ENCODE measurements around the gene NPRL2. TPM values are rescaled to one million over a fixed set of nuclear protein-coding genes. Genes with fewer than 3 reads are reported as not detected.

Gene NPRL2
- total and polyA plus RNA-seq, 2 of the 13 experiments (the other 11 are each of a cell fraction or from before 2014, with no cell fraction given): 30.6 to 51.4 TPM

DNA sequence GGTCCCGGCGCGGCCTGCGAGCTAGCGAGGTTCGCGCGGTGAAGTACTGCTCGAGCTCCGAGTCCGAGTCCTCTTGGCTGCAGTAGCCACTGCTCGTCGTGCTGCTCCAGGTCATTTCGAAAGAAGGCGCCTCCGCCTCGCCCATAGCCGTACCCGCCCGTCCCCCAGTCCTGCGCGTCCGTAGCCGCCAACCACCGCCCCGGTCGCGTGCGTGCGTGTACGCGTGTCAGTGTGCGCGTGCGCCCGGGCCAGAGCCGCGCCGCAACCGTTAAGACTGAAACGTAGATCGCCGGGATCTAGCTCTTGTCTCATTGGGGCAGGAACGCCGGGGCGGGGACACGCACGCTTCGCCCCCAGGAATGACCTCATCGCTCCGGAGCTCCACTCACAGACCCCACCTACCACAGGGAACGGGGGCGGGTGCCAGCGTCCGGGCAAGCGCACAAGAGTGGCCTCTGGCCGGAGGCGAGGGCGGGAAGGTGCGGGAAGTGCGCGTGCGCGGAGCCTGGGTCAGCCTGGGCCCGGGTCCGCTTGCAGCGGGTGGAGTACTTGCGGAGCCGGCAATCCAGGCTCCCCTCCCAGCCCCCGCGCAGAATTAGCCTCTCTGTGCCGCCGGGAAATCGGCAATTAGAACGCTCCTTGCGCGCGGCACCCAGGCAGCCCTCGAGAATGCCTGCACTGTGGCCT lies 13.3 kb downstream of the NPRL2 start (continued):
- TF ChIP-seq SMYD3 (CRISPR knock-in tag; IDR thresholded peaks at IDR 0.05): peak; percentile 84; the same call in 1 of the 2 replicates

GRCh38 chr3:50336452-50337174 lies 14.0 kb downstream of the NPRL2 start:
- Histone ChIP-seq H3K36me3 (replicated peaks in 1 of 2; ENCODE audit: control insufficient read depth in 1 of 2, insufficient read depth in 2 of 2, low read length in 2 of 2) (peaks cover 10 to 19% of the 10 kb centered on the region in 2 experiments; a peak in 4 of 5 replicates), H4K20me1 (ENCODE audit: insufficient read depth, low read length) (peaks cover 12% of the 10 kb centered on the region), H3K4me2 (ENCODE audit: low read depth, low read length) (peak overlapping the region; percentile 97), H3K27ac (ENCODE audit: extremely low read length, insufficient read depth, low read length) (peak overlapping the region; percentile 85), H2AFZ (ENCODE audit: low read length) (no peak overlapping the region), H3K4me3 (replicated peaks in 1 of 3; ENCODE audit: insufficient read depth in 1 of 3, low read depth in 2 of 3, low read length in 3 of 3) (peak overlapping the region; percentile 86 to 89 (median 88)), H3K4me1 (ENCODE audit: insufficient read depth, low read length) (peaks cover 51% of the 10 kb centered on the region), H3K9me3 (ENCODE audit: low read length) (no peaks in the 10 kb centered on the region), H3K9ac (ENCODE audit: insufficient read depth, low read depth, low read length) (peak overlapping the region; percentile 95), H3K79me2 (ENCODE audit: insufficient read depth, low read length) (peaks cover 46% of the 10 kb centered on the region), H3K27me3 (ENCODE audit: control insufficient read depth in 1 of 2, insufficient read depth in 2 of 2, low read length in 2 of 2) (peaks cover 1 to 2% of the 10 kb centered on the region in 2 experiments; a peak in 1 of 5 replicates)
- TSS peak; percentile 76 for BruUV-seq (replicated peaks)
- peak; percentile 18 for ATAC-seq
- WGBS (ENCODE audit: low lambda C conversion rate): 0% methylated on average over 10 of the region's 31 CpGs
- FAIRE-seq: peak; percentile 46
- ChIA-PET CTCF (ENCODE audit: low intra/inter-chr PET ratio, low total read pairs) (no interaction called here), POLR2A (interaction anchor here (0.7 to 4.7 kb wide), 36 partner anchors 9 to 1163 kb away, joined by 3 to 66 read pairs (median 6); partner anchors contain the start of genes C3orf18, CYB561D2, DCAF1 and GNAI2)
- no peak for DNase-seq (ENCODE audit: low spot score)
- in situ Hi-C loops (cut with HindIII; ENCODE audit: extremely low pct_ligation_motif_present, low pct_unique_long_range_greater_than_20kb) (no loop called here), intact Hi-C loops (cut with micrococcal nuclease; ENCODE audit: unreplicated experiment) (no loop called here)
- peak; percentile 31 for TF ChIP-seq AGO2 (optimal IDR thresholded peaks at IDR 0.05; ENCODE audit: low read depth, low read length)
- 0 out of 2 replicates have a peak, but pooled peaks have one; percentile 44 for TF ChIP-seq ZNF556 (CRISPR knock-in tag; IDR thresholded peaks at IDR 0.05; ENCODE audit: borderline replicate concordance)
- TF ChIP-seq GPN1 (CRISPR knock-in tag; IDR thresholded peaks at IDR 0.05; ENCODE audit: borderline replicate concordance): 0 out of 2 replicates have a peak, but pooled peaks have one; percentile 19
- TF ChIP-seq, protein P1, sequence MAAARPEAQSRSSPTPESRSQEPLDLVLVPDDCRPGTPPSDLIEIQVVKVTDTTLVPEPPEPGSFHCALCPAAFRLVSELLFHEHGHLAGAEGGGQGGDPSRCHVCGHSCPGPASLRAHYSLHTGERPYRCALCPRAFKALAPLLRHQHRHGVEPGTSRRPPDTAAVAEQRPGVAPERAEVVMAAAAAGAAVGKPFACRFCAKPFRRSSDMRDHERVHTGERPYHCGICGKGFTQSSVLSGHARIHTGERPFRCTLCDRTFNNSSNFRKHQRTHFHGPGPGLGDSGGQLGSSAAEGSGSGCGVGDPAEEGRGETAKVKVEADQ (CRISPR knock-in tag; IDR thresholded peaks at IDR 0.05; ENCODE audit: borderline replicate concordance): no peak
- no peak for TF ChIP-seq SNRNP70 (IDR thresholded peaks at IDR 0.05; ENCODE audit: low read depth, low read length)
- TF ChIP-seq, protein P2, sequence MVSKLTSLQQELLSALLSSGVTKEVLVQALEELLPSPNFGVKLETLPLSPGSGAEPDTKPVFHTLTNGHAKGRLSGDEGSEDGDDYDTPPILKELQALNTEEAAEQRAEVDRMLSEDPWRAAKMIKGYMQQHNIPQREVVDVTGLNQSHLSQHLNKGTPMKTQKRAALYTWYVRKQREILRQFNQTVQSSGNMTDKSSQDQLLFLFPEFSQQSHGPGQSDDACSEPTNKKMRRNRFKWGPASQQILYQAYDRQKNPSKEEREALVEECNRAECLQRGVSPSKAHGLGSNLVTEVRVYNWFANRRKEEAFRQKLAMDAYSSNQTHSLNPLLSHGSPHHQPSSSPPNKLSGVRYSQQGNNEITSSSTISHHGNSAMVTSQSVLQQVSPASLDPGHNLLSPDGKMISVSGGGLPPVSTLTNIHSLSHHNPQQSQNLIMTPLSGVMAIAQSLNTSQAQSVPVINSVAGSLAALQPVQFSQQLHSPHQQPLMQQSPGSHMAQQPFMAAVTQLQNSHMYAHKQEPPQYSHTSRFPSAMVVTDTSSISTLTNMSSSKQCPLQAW (CRISPR knock-in tag; IDR thresholded peaks at IDR 0.05): 0 out of 2 replicates have a peak, but pooled peaks have one; percentile 1
- TF ChIP-seq ZNF674 (CRISPR knock-in tag; IDR thresholded peaks at IDR 0.05; ENCODE audit: low read depth): 0 out of 2 replicates have a peak, but pooled peaks have one; percentile 18
- peak; percentile 26; the same call in 1 of the 2 replicates for TF ChIP-seq DMTF1 (CRISPR knock-in tag; IDR thresholded peaks at IDR 0.05)
- TF ChIP-seq TEAD3 (CRISPR knock-in tag; optimal IDR thresholded peaks at IDR 0.05; ENCODE audit: borderline replicate concordance): peak; percentile 27
- TF ChIP-seq ZNF468 (CRISPR knock-in tag; IDR thresholded peaks at IDR 0.05): peak; percentile 95; the same call in 1 of the 2 replicates
- TF ChIP-seq ZSCAN20 (CRISPR knock-in tag; IDR thresholded peaks at IDR 0.05; ENCODE audit: borderline replicate concordance): peak; percentile 81; the same call in 1 of the 2 replicates
- 0 out of 2 replicates have a peak, but pooled peaks have one; percentile 33 for TF ChIP-seq CHCHD3 (CRISPR knock-in tag; IDR thresholded peaks at IDR 0.05)
- TF ChIP-seq RXRB (CRISPR knock-in tag; IDR thresholded peaks at IDR 0.05; ENCODE audit: borderline replicate concordance): no peak
- no peak; the same call in 1 of the 2 replicates for TF ChIP-seq MZF1 (CRISPR knock-in tag; IDR thresholded peaks at IDR 0.05; ENCODE audit: borderline replicate concordance)

Measured in HepG2 (cell line).